Upper lobe of left lung (tissue), 4 donors: ENCODE results near the gene FBF1.

Source experiments
- POLR2A ChIP-seq, 4 donors: fragments of 450-650 bp; IDR thresholded peaks; one replicate each; pipeline ENCODE4 v1.5.1; 2016 to 2017; ENCODE audit warnings: antibody characterized with exemption in 4 of 4, mild to moderate bottlenecking in 2 of 4
- TF ChIP-seq, protein P1 (sequence below), 6 experiments: fragments of 450-650 bp in 4 of 6; fragments of 200-600 bp in 2 of 6; sonication (generic) in 2 of 6; IDR thresholded peaks; one replicate each; pipeline ENCODE4 v1.5.1; 2016 to 2019; ENCODE audit warnings: antibody characterized with exemption in 6 of 6

DNA sequence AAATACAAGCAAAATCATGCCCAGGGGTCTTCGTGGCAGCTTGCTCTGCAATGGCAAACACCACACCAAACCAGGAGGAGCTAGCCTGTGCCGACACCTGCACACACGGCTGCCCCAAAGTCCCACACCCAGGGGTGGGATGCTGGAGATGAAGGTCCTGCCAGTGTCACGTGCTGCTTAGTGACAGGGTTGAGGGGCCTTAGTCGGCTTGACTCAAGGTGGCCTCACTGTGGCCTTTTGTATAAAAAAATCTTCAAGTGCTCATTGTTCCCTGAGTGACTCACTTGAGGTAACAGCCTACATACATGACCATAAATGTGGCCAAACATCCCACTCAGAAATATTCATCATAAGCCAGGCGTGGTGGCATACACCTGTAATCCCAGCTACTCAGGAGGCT lies 51.4 kb downstream of the FBF1 start:
- TF ChIP-seq, protein P1, sequence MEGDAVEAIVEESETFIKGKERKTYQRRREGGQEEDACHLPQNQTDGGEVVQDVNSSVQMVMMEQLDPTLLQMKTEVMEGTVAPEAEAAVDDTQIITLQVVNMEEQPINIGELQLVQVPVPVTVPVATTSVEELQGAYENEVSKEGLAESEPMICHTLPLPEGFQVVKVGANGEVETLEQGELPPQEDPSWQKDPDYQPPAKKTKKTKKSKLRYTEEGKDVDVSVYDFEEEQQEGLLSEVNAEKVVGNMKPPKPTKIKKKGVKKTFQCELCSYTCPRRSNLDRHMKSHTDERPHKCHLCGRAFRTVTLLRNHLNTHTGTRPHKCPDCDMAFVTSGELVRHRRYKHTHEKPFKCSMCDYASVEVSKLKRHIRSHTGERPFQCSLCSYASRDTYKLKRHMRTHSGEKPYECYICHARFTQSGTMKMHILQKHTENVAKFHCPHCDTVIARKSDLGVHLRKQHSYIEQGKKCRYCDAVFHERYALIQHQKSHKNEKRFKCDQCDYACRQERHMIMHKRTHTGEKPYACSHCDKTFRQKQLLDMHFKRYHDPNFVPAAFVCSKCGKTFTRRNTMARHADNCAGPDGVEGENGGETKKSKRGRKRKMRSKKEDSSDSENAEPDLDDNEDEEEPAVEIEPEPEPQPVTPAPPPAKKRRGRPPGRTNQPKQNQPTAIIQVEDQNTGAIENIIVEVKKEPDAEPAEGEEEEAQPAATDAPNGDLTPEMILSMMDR (IDR thresholded peaks at IDR 0.05) = no peak
- no peak for TF ChIP-seq POLR2A (IDR thresholded peaks at IDR 0.05)
